GM19328 (cell line): Measurements from ENCODE around the gene C1orf141.
"Not testable (repeated sequence)": the region's sequence is repeated elsewhere in the genome, so short reads cannot be mapped to it uniquely, and the experiment has no call there.

Source experiments
- ATAC-seq: cut with Tn5 transposase; IDR thresholded peaks from one replicate; pipeline ENCODE4 v1.9.1; 2021; ENCODE audit warnings: mild to moderate bottlenecking, moderate library complexity; ENCODE audit not compliant: unreplicated experiment

The C1orf141 gene

DNA sequence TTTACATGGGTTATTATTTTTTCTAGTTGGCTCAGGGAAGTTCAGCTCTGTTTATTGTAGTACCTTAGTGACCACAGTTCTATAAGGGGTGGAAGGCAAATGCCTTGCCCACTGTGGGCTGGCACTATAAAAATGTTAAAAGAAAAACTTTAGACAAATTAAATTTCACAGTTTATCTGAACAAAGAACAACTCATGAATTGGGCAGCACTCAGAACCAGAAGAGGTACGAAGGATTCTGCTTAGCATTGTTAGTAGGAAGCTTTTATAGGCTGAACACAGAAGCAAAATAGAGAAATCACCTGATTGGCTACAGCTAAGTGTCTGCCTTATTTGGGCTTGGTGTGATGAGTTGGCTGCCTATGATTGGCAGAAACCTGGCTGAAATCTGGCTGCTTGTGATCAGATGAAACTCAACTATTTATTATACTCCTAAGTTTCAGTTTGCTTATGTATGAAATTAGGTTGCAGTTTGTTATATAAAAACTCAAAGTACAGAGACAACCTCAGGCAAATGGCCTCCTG lies 45.0 kb downstream of the C1orf141 start:
- no peak for ATAC-seq

GRCh38 chr1:67088440-67088839 lies 46.3 kb downstream of the C1orf141 start:
- no peak for ATAC-seq

DNA sequence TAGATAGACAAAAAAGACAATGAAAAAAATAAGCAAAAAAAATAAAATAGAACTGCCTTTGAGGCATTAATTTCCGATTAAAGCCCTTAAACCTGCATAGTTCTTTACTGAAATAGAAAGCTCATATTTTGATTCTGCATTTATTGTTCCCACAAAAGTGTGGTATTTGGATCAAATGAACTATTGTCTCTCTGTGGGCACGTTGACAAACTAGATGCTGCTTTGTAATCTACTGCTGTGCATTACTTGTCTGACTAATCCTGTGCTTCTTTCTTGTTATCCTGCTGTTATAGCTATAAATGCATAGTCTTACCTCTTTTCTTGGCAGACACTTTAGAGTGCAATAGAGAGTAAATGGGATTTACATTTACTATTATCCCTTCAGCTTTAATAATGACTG lies 49.4 kb downstream of the C1orf141 start:
- no peak for ATAC-seq

DNA sequence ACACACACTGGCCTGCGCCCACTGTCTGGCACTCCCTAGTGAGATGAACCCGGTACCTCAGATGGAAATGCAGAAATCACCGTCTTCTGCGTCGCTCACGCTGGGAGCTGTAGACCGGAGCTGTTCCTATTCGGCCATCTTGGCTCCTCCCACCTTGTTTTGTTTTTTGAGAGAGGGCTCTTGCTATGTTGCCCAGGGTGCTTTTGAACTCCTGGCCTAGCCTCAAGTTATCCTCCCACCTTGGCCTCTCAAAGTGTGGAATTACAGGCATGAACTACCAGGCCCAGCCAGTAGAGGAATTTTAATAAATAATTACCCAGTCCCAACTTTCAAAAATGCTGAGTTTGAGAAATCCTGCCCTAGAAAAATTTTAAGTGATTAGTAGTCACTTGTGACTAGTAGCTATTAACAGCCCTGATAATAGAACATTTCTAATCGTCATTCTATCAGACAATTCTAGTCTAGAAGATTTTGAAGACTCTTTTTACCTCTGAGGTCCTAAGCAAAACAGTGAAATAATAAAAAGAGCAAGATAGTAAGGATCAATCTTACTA lies 49.9 kb downstream of the C1orf141 start:
- ATAC-seq, result no peak

- ATAC-seq, result no peak
These were observed 56.5 kb downstream of the C1orf141 start for GRCh38 chr1:67078291-67078690.

DNA sequence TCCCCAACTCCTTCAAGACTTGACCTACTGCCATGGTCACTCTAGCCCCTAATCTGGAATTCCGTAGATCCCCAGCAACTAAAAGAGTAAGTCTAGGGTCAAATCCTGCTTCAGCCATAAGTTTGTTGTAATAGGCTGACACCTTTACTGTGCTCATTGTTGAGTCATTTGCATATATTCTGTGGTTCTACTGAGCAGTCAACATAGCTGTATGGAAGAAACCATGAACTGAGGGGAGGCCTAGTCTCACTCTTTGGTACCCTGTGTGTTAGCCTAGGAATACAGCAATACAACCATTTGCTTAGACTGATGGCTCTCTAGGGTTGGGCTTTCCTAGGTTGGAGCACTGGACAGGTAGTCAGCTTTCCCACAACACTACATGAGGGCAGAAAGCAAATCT lies 57.2 kb downstream of the C1orf141 start:
- no peak for ATAC-seq

DNA sequence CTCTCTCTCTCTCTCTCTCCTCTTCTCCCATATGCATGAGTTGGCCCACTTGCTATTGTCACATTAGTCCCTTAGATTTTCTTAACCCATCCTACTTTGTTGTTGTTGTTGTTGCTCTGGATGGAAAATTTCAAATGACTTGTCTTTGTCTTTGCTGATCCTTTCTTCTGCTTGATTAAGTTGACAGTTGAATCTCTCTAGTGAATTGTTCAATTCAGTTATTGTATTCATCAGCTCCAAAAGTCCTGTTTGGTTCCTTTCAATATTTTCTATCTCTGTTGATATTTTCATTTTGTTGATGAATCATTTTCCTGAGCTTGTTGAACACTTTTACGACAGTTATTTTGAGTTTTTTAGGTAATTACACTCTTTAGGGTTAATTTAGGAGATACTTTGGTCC lies 62.0 kb downstream of the C1orf141 start:
- no peak for ATAC-seq

DNA sequence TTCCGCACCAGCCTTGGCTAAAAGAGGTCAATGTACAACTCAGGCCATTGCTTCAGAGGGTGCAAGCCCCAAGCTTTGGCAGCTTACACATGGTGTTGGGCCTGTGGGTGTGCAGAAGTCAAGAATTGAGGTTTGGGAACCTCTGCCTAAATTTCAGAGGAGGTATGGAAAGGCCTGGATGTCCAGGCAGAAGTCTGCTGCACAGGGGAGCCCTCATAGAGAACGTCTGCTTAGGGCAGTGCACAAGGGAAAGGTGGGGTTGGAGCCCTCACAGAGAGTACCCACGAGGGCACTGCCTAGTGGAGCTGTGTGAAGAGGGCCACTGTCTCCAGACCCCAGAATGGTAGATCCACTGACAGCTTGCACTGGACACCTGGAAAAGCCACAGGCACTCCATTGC lies 67.1 kb downstream of the C1orf141 start:
- not testable (repeated sequence) for ATAC-seq

DNA sequence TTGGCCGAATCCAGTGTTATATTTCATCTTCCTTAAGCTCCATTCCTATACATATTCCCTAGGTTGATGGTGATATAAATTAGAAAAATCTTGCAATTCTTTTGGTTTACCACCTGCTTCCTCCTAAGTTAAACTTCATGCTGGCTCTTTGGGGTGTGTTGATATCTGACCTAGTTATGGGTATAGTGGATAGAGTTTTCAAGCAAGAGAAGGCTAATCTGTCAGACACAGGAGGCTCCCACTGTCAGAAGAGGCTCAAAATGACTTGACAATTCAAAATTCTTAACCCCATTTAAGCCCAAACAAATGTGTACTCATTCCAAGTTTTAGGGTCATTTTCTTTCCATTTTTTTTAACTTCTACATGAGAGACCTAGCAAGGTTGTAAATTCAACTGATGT lies 72.4 kb downstream of the C1orf141 start:
- no peak for ATAC-seq

GRCh38 chr1:67061266-67061665 lies 73.5 kb downstream of the C1orf141 start:
- no peak for ATAC-seq

- no peak for ATAC-seq
These were observed 74.0 kb downstream of the C1orf141 start for GRCh38 chr1:67060811-67061218.

DNA sequence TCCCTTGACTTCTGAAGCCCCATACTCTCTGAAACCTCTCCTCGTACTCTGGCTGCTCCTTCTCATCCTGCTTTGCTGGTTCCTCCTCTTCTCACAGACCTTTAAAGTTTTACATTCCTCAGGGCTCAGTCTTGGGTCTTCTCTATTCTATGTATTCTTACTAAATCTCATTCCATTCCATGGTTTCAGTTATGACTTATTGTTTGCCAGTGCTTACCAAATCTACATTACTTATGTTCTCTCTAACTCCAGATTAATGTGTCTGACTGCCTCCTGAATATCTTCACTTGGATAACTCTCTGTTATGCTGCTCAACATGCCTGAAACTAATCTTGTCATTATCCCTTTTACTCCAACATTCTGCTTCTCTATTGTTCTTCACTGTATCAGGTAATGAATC lies 75.4 kb downstream of the C1orf141 start:
- no peak for ATAC-seq

DNA sequence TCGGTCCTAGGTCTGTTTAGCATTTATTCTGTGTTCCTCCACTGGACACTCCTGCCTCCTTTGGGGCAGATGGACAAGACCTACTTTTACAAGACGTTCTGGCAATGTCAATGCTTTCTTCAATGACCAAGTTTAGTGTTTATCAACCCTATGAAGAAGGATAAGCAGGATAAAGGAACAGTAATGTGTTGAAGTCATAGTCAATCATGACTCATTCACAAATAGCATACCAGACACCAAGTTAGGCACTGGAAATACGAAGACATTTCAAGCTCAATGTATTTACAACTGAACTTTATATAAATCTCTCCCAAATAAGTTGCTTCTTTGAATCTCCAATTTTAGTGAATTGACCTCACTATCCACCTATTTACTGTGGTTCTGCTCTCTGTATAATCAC lies 76.0 kb downstream of the C1orf141 start:
- ATAC-seq, result no peak

GRCh38 chr1:67058242-67058641 lies 76.5 kb downstream of the C1orf141 start:
- no peak for ATAC-seq

DNA sequence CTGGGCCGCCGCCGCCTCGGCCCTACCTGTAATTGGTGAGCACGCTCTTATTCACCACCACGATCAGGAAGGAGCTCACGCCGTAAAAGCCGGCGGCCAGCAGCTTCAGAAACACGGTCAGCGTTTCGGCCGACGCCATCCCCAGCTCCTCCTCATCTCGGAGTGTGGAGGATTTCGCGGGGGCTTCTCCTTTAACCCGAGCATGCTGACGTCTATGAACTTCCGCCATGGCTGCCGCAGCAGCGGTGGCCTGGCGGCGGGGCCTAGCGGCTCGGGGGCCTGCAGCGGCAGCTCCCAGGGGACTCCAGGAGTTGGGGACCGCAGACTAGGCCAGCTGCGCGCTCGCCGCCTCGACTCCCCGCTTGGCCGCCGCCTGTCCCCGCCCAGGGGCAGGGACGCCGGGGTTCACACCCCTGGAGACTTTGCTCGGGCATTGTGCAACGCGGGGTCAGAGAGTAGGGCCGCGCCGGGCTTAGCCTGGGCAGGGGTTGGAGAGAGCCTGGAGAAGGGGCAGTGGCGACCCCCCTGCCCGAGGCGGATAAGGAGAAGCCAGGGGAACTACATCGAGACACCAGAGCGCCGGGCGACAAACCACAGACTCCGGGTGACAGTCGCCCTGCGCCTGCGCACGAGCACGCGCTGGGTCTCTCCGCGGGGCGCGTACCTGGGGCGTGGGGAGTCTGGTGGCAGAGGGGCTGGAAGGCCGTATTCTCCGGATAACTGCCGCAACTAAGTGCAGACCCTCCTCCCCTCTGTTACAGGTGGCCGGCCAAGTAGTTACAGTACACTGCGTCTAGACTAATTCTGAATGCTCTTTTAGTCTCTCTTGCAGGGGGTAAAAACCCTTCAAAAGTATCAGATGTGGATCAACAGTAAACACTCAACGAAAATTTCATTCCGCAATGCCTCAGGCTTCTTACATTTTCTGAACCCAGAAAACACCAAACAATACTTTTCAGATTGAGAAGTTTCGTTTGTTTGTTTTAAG lies 80.7 kb downstream of the C1orf141 start, which contains the start of gene SLC35D1:
Gene SLC35D1 (minus strand): TSS at position 364 of the 988 bp plus-strand sequence. CDS start 135 bp downstream, at position 229.
- peak; percentile 85 for ATAC-seq

DNA sequence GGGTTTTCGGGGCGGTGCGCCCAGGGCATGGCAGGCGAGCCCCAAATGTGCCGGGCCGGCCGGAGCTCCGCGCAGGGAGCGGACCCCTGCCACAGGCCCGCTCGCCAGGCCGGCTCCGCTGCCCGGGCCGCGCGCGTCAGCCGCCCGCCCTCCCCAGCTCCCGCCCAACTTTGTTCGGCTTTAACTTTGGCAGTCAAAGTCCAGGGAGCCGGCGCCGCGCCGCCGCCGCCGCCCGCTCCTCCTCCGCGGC lies 81.3 kb downstream of the C1orf141 start:
- ATAC-seq, result peak; percentile 26

GRCh38 chr1:67052741-67053534 lies 81.8 kb downstream of the C1orf141 start:
- no peak for ATAC-seq

DNA sequence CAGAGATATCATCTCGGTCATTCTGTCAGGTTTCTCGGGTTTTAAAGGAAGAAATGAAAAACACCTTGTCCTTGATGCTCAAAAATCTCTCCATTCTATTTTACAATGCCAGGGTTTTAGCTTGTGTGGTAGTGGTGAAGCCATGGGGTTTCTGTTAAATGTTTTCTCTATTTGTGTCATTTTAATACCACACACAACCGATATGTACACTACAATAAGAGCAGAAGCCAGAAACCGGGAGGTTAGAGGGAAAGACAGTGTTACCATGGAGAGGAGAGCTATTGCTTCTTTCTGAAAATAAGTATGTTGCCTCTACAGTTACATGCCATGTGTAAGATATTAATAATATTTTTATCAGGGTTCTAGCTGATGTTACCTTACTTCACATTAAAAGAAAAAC lies 83.6 kb downstream of the C1orf141 start:
- ATAC-seq, result no peak

GRCh38 chr1:67044631-67045270 lies 90.0 kb downstream of the C1orf141 start:
- no peak for ATAC-seq

DNA sequence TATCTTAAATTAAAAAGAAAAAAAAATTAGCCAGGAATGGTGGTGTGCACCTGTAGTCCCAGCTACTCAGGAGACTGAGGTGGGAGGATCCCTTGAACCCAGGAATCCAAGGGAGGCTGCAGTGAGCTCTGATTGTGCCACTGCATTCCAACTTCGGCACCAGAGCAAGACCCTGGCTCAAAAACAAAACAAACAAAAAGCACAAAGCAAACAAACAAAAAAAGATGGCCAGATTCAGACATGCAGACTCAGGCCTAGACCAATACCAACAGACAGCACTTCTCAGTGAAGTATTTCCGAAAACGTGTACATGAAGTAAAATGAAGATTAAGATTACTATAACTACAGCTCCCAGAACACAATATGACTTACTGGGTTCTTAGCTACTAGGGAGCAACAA lies 91.4 kb downstream of the C1orf141 start:
- ATAC-seq, result no peak
